GM04503 (cell line): ENCODE data around the gene ART3.
A peak's percentile ranks its signal among the peaks of the same experiment; 100 is the strongest.
"Not testable (repeated sequence)": the region's sequence is repeated elsewhere in the genome, so short reads cannot be mapped to it uniquely, and the experiment has no call there.

Experiments
- DNase-seq: peaks from one replicate; pipeline ENCODE4 v3.0.0-alpha.2; 2012; ENCODE audit warnings: low read depth

Gene ART3, protein sequence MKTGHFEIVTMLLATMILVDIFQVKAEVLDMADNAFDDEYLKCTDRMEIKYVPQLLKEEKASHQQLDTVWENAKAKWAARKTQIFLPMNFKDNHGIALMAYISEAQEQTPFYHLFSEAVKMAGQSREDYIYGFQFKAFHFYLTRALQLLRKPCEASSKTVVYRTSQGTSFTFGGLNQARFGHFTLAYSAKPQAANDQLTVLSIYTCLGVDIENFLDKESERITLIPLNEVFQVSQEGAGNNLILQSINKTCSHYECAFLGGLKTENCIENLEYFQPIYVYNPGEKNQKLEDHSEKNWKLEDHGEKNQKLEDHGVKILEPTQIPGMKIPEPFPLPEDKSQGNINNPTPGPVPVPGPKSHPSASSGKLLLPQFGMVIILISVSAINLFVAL

DNA sequence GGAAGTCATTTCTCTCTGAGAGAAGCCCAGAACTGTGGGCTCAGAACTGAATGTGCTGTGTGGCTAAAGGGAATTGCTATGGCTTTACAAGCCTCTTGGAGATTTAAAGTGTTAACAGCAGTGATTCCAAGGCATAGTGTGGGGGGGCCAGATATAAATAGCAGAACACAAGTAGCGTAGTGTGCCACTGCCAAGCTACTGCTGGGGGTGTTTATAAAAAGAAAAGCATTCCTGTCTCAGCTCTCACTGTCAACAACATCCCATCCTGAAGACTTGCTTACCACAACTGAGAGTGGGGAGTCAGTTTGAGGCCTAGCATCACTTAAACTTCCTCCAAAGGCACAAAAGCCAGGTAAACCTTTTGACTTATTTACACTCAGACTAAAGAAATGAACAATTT, at the start of gene ART3:
TSS of gene ART3 (plus strand) at position 242 of the 400 bp plus-strand sequence. CDS start 1,181 bp downstream, outside the sequence.
- peak; percentile 2 for DNase-seq

DNA sequence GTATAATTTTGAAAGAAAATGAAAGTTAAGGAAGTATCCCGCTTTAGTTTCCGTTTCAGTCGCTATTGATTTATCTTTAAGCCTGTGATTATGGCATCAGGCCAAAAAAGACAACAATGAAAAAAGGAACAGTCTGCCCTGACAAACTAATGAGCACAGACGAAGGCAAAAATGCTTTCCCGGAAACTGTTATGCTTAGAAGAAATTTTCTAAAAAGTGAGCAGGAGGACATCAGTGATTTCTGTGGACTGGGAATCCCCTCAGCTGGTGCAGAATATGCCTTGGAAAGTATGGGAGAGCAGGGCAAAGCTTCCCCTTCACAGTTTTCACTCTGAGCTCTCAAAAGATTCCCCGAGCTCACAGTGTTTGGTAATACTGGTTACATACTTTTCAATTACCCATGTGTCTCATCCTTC, 46.2 kb upstream of the ART3 start:
- no peak for DNase-seq

DNA sequence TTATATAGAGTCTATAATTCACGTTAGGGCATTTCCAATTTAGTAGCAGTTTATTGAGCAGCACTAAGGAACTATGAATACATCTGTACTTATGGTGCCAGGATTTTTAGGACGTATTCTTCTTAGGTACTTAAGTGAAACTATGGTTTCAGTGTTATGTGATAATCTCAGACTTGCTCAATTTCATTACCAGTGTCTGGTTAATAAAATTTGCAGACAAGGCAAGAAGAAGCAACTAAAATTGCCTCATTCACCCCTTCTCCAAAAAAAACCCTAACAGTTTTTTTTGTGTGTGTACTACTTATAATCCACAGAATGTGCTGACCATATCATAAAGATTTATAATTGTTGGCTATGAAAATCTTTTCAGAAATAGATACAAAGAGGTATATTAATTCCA, 45.2 kb upstream of the ART3 start:
- DNase-seq, result no peak

DNA sequence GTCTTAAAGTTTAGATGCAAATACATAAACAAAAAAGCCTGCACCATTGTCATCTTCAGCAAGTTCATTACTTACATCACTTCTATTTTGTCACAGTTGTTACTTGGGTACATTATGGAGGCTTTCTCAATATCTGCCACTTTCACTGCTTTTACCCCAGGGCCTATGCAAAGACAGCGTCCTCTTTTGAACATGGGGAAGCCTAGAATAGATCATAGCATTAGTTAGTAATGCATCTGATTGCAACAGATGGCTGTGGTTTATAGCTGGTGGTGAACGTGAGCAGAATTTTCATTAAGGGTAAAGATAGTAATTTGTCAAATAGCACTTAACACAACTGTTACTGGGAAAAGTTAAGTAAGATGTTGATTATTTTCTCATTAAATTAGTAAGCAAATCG, 39.4 kb upstream of the ART3 start:
- no peak for DNase-seq

DNA sequence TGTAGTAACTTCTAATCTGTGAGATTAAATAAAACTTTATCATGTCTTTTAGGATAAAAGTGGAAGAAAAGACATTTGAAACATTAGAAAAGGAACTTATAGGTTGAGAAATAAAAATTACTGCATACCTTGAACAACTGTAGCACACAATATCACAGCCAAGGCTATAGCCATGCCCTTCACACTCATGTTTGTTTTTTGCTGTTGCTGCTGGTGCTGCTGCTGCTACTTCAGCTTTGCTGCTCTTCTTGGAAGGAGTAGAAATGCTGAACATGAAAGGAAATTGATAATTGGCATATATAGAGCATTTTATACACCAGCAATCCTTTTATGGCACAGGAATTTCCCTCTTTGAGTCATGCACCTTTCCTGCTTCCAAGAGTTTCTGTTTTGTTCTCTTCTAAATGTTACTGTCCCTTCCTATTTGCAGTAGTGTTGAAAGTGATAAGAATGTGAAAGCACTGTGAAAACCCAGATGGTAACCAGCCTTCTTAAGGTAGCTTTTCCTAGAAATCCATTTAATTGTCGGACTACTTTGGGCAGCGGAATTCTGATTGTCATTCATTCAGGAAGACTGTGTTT, 38.6 kb upstream of the ART3 start, which contains the start of gene CXCL11:
TSS of gene CXCL11 (minus strand) at position 272 of the 582 bp plus-strand sequence. CDS start at position 189, 83 bp downstream.
- DNase-seq, result no peak

DNA sequence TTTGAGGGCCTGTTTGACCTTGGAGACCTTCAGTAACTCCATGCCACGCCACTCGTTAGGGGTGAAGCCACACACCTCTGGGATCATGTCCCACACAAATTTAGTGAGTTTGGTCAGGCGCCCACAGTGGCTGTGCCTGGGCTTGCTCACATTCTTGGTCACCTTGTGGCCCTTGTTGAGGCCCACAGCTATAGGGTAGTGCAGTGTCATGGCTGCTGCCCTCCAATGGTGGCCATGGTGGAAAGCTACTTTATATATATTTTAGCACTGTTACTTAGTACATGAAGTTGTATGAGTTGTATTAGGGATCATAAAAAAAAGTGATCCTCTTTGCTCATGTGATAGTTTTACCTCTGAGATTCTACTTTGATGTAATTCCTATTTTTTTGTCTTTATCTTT, 37.7 kb upstream of the ART3 start:
- no peak for DNase-seq

DNA sequence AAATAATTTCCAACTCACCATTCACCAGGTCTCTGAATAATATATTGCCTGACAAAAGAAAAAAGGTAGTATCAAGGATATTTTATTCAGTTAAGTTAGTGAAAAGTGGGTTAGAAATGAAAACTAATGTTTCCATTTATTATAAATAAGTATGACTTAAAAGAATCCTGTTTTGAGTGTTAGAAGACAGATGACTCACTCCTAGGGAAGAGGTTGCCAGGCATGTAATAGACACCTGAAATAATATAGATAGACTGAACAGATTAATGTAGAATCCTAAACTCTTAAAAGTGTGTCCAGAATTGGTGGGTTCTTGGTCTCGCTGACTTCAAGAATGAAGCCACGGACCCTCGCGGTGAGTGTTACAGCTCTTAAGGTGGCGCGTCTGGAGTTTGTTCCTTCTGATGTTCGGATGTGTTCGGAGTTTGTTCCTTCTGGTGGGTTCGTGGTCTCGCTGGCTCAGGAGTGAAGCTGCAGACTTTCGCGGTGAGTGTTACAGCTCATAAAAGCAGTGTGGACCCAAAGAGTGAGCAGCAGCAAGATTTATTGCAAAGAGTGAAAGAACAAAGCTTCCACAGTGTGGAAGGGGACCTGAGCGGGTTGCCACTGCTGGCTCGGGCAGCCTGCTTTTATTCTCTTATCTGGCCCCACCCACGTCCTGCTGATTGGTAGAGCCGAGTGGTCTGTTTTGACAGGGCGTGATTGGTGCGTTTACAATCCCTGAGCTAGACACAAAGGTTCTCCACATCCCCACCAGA, 32.1 kb upstream of the ART3 start:
- DNase-seq, result not testable (repeated sequence)

DNA sequence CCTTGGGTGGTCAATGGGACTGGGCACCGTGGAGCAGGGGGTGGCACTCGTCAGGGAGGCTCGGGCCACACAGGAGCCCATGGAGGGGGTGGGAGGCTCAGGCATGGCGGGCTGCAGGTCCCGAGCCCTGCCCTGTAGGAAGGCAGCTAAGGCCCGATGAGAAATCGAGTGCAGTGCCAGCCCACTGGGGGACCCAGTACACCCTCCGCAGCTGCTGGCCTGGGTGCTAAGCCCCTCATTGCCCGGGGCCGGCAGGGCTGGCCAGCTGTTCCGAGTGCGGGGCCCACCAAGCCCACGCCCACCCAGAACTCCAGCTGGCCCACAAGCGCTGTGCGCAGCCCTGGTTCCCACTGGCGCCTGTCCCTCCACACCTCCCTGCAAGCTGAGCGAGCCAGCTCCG, 31.2 kb upstream of the ART3 start:
- DNase-seq, result not testable (repeated sequence)

DNA sequence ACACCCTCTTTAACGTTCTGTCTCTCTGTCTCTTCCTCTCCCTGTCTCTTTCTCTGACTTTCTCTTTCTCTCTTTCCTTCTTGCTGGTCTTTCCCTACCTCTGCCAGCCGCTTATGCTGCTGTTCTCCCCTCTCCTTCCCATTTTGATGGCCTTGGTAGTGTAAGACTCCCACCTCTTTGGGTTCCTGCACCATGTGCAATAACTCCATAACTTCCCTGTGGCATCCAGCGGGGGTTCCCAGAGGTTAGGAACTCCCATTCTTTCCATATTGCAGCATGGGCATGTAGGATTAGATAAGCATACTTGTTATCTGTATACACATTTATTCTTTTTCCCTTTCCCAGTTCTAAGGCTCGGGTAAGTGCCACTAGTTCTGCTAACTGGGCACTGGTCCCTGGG, 29.8 kb upstream of the ART3 start:
- DNase-seq, result not testable (repeated sequence)

DNA sequence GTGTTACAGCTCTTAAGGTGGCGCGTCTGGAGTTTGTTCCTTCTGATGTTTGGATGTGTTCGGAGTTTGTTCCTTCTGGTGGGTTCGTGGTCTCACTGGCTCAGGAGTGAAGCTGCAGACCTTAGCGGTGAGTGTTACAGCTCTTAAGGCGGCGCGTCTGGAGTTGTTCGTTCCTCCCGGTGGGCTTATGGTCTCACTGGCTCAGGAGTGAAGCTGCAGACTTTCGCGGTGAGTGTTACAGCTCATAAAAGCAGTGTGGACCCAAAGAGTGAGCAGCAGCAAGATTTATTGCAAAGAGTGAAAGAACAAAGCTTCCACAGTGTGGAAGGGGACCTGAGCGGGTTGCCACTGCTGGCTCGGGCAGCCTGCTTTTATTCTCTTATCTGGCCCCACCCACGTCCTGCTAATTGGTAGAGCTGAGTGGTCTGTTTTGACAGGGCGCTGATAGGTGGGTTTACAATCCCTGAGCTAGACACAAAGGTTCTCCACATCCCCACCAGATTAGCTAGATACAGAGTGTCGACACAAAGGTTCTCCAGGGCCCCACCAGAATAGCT, 24.6 kb upstream of the ART3 start:
- DNase-seq, result not testable (repeated sequence)

DNA sequence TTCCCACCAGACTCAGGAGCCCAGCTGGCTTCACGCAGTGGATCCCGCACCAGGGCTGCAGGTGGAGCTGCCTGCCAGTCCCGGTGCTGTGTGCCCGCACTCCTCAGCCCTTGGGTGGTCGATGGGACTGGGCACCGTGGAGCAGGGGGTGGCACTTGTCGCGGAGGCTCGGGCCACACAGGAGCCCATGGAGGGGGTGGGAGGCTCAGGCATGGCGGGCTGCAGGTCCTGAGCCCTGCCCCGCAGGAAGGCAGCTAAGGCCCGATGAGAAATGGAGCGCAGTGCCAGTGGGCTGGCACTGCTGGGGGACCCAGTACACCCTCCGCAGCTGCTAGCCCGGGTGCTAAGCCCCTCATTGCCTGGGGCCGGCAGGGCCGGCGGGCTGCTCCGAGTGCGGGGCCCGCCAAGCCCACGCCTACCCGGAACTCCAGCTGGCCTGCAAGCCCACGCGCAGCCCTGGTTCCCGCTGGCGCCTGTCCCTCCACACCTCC, 23.9 kb upstream of the ART3 start:
- DNase-seq, result not testable (repeated sequence)

DNA sequence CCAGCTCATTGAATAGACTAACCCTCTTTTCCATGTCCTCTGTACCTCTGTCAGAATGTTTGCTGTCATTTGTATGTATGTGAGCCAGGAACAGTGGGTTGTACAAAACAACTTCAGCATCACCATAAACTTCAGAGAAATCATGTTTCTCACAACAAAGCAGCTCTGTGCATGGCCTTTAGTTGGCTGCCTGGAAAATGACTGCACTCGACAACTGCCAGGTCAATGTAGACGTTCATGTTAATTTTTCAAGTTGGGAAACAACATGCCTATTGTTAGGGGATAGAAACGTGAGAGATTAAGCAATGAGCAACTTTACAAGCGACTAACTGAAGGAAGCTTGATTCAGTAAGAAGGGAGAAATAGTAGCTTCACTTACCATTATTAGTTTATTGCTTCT, 20.8 kb upstream of the ART3 start:
- no peak for DNase-seq

DNA sequence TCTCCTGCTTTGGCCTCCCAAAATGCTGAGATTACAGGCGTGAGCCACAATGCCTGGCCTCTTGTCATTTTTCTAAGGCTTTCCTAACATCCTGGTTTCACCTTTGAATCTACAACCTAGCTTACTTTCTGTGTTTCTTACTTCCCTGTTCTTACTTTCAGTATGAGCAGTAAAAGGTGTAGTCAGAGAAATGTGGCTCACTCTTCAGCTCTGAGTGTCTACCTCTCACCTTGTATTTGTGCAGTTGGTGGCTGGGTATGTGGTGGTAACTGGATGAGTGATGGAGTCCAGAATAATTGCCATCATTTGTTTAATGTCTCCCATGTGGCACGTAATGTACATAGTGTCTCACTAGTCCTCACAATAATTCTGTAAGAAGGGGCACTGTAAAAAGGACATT, 19.5 kb upstream of the ART3 start:
- no peak for DNase-seq

DNA sequence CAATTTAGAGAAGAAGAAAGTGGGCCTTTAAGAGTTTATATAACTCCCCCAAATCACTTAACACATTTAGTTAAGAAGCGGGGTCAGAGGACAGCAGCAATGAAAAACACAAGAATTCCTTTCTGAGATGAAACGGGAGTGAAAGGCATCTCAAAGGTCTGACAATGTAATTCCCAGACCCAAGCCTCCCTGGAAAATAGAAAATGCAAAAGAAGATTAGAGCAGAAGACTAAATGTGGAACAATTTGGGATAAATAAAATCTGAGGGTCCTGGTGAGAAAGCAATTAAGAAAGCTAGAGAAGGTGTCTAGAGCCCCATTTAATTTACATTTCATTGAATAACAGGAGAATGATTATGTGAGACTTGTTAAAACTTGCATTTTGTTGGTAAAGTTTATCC, 19.1 kb upstream of the ART3 start:
- DNase-seq, result no peak

DNA sequence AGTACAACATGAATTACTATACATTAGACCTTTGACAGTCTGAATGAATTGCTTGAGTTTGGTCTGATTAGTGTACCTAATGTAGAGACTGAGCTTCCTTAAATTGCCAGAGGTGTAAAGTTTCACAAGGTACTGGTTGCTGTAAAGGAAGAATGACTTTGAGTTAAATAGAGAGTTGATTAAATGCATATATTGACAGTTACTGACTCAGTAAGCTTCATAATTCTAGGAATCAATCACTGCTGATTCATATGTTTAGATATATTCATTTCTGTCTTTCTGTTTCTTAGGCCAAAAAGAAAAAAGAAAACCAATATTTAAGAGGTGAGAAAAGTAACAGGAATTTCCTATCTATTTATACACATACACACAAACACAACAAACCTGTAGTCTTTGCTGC, 16.2 kb upstream of the ART3 start:
- no peak for DNase-seq

DNA sequence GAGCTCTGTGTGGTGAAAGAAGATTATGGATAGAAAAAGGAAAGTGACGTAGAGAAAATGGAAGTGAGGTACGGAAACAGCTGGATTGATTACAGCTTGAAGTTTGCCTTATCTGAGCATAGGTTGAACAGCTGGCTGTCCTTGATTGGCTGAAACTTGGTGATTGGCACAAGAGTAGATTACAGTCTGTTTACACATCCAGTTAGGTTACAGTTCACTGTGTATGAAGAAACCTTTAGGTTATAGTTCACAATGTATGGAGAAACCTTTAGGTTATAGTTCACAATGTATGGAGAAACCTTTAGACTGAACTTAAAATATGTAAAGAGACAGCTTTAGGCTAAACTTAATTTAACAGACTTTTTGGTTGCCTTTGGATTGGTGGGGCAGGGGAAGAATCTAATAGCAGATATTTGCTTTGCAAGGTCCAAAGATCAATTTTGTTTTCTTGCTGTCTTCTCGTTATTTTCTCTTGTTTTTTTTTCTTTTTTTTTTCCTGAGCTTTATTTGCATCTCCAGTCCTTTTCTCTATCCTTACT, 15.6 kb upstream of the ART3 start:
- no peak for DNase-seq

DNA sequence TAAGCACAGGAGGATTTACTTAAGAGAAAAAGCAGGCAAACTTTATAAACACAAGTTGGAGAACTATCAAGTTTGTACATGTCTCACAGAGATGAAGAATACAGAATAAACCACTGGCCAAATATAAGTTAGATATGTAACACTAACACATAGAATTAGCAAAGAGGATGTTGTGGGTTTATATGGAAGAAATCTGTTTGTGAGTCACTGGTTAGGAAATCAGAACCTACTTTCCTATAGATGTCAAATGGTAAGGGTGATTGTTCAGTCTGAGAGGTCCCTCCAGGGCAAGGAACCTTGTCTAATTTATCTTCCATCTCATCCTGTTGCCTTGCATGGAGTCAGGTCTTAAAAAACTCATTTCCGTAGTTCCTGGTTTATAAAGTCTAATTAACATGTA, 14.8 kb upstream of the ART3 start:
- no peak for DNase-seq

DNA sequence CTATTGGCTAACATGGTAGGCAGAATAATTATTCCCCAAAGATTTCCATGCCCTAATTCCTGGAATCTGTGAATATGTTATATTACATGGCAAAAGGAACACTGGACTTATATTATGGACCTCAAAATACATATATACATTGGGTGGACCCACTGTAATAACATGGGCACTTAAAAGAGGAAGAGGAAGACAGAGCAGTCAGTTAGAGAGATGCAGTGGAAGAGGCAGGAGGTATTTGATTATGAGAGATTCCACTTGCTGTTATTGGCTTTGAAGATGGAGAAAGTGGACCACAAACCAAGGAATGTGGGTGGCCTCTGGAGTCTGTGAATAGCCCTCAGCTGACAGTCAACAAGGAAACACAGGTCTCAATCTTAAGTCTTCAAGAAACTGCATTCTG, 14.0 kb upstream of the ART3 start:
- no peak for DNase-seq

DNA sequence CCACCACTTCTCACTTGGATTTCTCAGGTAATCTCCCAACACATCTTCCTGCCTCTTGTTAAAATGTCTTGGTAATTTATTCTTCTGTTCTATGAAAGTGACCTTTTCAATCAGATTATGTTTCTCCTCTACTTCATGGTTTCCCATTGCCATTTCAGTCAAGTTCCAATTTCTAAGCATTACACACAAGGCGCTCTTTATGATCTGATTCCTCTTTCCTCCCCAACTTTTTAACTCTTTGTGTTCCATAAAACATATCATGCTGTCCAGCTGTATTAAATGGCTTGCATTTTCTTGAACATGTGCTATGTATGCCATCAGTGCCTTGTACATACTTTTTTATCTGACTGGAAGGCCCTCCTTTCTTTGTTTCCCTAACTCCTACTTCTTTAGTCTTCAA, 13.1 kb upstream of the ART3 start:
- no peak for DNase-seq

DNA sequence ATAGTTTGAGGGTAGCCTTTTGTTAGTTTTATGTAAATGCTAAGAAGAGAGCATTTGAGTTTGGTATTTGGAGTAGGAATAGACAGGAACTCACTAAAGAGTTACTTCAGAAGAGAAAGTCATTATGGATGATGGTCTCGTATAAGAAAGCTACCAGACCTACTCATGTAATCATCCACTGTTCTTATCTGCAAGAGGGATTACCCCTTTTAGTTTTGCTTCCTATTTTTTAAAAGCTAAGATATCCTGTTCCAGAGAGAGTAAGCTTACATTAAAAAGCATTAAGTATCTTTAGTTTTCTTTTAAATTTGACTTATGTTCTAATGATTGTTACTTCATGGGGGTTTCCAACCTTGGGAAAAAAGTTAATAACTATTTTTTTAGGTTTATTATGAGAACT, 12.5 kb upstream of the ART3 start:
- no peak for DNase-seq

DNA sequence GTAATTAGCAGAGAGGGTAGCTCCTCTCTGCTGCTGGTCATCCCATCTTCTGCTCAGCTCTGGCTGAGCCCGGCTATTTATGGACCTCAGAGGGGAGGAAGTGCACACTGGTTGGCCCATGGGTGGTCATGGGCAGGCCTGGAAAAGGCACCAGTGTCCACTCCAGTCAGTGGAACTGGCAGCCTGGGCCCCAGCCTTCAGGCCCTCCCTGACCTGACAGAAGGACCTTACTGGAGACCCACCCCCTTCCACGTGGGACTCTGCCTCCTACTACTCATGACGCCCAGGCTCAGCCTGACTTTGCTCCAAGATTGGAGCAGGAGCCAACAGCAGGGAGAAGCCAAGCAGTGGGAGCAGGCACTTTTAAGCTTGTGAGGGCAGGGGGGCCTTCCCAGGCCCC, 8.0 kb upstream of the ART3 start:
- DNase-seq, result no peak

DNA sequence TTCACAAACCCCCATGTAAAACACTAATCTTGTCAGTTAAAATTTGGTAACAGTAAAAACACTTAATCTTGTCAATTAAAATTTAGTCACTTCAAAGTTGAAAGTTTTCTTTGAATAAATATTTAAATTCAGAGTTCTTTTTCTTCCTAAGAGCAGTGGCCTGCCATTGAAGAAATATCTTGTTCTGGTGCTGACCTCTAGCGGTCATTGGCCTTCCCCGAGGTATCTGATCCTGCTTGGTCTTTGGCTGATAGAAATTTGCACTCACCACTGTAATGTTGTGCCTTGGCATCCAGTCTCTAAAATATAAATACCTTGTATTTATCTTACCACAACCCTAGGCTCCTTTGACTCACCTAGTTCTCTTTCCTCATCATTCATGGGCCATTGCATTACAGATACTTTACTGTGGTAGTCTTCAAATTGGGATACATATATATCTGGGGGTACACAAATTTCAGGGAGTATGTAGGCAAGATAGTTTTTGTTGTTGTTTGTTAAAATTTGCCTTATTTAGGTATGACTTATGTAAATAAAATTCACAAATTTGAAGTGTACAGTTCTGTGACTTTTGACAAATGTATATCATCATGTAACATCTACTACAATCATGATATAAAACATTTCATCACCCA, 6.7 kb upstream of the ART3 start:
- peak; percentile 23 for DNase-seq
